ENCODE measurements around the gene IDUA. TPM values are rescaled to one million over a fixed set of nuclear protein-coding genes. Genes with fewer than 3 reads are reported as not detected.
A peak's percentile ranks its signal among the peaks of the same experiment; 100 is the strongest.

Gene IDUA
- total and polyA plus RNA-seq, 2 experiments from 2014 or later, result 26.4 to 30.7 TPM

DNA sequence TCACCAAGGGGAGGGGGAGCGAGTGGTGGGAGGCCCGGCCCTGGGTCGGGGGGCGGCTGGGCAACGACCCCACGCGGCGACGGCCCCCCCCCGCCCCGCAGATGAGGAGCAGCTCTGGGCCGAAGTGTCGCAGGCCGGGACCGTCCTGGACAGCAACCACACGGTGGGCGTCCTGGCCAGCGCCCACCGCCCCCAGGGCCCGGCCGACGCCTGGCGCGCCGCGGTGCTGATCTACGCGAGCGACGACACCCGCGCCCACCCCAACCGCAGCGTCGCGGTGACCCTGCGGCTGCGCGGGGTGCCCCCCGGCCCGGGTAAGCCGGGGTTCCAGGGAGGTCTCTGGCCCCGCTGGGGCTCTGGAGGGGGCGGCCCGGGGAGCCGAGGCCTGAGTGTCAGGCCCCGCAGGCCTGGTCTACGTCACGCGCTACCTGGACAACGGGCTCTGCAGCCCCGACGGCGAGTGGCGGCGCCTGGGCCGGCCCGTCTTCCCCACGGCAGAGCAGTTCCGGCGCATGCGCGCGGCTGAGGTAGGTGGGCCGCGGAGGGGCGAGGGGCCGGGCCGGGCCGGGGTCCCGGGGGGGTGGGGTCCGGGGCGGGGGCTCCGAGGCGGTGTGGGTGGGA, 15.9 kb downstream of the IDUA start:
- TF ChIP-seq EZH2phosphoT487 (IDR thresholded peaks at IDR 0.05; ENCODE audit: insufficient read depth, low read depth), result no peak
- TF ChIP-seq EZH2 (IDR thresholded peaks at IDR 0.05; ENCODE audit: insufficient read depth, poor library complexity, severe bottlenecking), result peak; percentile 6
- in situ Hi-C loops (cut with MboI), result no loop called here
- no peak overlapping the region for H3K9ac ChIP-seq
- H3K79me2 ChIP-seq (ENCODE audit: insufficient read depth), result no peaks in the 10 kb centered on the region
- no peaks in the 10 kb centered on the region for H3F3A ChIP-seq (ENCODE audit: insufficient read depth)
- H3K4me1 ChIP-seq (ENCODE audit: insufficient read depth), result no peaks in the 10 kb centered on the region
- no peak overlapping the region for H2AFZ ChIP-seq
- H3K9me3 ChIP-seq (ENCODE audit: low read depth), result no peaks in the 10 kb centered on the region
- peaks cover 36% of the 10 kb centered on the region for H3K27me3 ChIP-seq (replicated peaks; ENCODE audit: insufficient read depth)
- H3K9me2 ChIP-seq (ENCODE audit: insufficient read depth), result no peaks in the 10 kb centered on the region
- no peaks in the 10 kb centered on the region for H3K36me3 ChIP-seq (ENCODE audit: low read depth)
- H3K4me2 ChIP-seq (ENCODE audit: unreplicated experiment), result no peak overlapping the region
- H4K20me1 ChIP-seq (ENCODE audit: insufficient read depth), result no peaks in the 10 kb centered on the region
- H3K27ac ChIP-seq, result no peak overlapping the region
- WGBS, 2 experiments (ENCODE audit: low coverage in 1 of 2, low lambda C conversion rate in 2 of 2, missing lambda C conversion rate in 2 of 2), result 2 to 4% methylated on average over 21 to 49 of the region's 75 CpGs
- peak; percentile 23 for DNase-seq
- no peak overlapping the region for H3K4me3 ChIP-seq

DNA sequence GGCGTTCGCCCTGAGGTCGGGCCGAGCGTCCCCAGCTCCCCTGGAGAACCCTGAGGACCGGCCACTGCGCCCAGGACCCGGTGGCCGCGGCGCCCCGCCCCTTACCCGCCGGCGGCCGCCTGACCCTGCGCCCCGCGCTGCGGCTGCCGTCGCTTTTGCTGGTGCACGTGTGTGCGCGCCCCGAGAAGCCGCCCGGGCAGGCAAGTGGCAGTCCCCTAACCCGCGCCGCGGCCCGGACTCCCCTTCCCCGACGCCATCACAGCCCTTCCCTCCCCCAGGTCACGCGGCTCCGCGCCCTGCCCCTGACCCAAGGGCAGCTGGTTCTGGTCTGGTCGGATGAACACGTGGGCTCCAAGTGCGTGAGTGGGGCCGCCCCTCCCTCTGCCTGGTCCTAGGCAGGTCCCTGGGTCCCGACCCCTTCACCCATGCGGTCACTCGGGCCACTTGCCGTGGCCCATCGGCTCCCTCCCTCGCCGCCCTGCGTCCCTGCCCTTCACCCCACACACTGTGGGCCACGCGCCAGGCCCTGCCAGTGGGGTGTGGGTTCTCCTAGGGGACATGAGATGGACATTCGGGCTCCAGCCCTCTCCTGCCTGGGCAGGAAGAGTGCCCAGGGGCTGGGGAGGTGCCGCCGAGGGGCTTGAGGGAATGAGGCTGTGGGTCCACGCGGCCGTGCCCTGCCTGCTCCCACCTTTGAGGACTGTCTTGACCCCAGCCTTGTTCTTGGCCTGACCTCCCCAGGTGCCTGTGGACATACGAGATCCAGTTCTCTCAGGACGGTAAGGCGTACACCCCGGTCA, 16.6 kb downstream of the IDUA start:
- H3K4me2 ChIP-seq (ENCODE audit: unreplicated experiment), result no peak overlapping the region
- no peak overlapping the region for H2AFZ ChIP-seq
- H3K27ac ChIP-seq, result no peak overlapping the region
- TF ChIP-seq EZH2 (IDR thresholded peaks at IDR 0.05; ENCODE audit: insufficient read depth, poor library complexity, severe bottlenecking) (no peak), EZH2phosphoT487 (IDR thresholded peaks at IDR 0.05; ENCODE audit: insufficient read depth, low read depth) (no peak)
- no peaks in the 10 kb centered on the region for H3K4me1 ChIP-seq (ENCODE audit: insufficient read depth)
- no peaks in the 10 kb centered on the region for H3F3A ChIP-seq (ENCODE audit: insufficient read depth)
- H3K27me3 ChIP-seq (replicated peaks; ENCODE audit: insufficient read depth), result peaks cover 29% of the 10 kb centered on the region
- H3K79me2 ChIP-seq (ENCODE audit: insufficient read depth), result no peaks in the 10 kb centered on the region
- no peaks in the 10 kb centered on the region for H3K9me3 ChIP-seq (ENCODE audit: low read depth)
- H4K20me1 ChIP-seq (ENCODE audit: insufficient read depth), result no peaks in the 10 kb centered on the region
- DNase-seq, result no peak
- no peak overlapping the region for H3K4me3 ChIP-seq
- no peaks in the 10 kb centered on the region for H3K36me3 ChIP-seq (ENCODE audit: low read depth)
- in situ Hi-C loops (cut with MboI), result no loop called here
- H3K9ac ChIP-seq, result no peak overlapping the region
- 42 to 59% methylated on average over 27 to 36 of the region's 63 CpGs for WGBS, 2 experiments (ENCODE audit: low coverage in 1 of 2, low lambda C conversion rate in 2 of 2, missing lambda C conversion rate in 2 of 2)
- H3K9me2 ChIP-seq (ENCODE audit: insufficient read depth), result no peaks in the 10 kb centered on the region

DNA sequence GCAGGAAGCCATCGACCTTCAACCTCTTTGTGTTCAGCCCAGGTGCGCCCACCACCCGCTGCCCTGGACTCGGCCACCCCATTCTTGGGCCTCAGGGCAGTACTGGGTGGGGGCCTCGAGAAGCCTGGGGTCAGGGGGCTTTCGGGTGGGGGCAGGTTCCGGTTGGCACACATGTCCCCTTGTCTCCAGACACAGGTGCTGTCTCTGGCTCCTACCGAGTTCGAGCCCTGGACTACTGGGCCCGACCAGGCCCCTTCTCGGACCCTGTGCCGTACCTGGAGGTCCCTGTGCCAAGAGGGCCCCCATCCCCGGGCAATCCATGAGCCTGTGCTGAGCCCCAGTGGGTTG, 17.2 kb downstream of the IDUA start:
- DNase-seq, result no peak
- TF ChIP-seq EZH2 (IDR thresholded peaks at IDR 0.05; ENCODE audit: insufficient read depth, poor library complexity, severe bottlenecking), result no peak
- TF ChIP-seq EZH2phosphoT487 (IDR thresholded peaks at IDR 0.05; ENCODE audit: insufficient read depth, low read depth), result no peak
- no peak overlapping the region for H3K4me3 ChIP-seq
- H3K27me3 ChIP-seq (replicated peaks; ENCODE audit: insufficient read depth), result peaks cover 28% of the 10 kb centered on the region
- no peaks in the 10 kb centered on the region for H3K36me3 ChIP-seq (ENCODE audit: low read depth)
- WGBS, 2 experiments (ENCODE audit: low coverage in 1 of 2, low lambda C conversion rate in 2 of 2, missing lambda C conversion rate in 2 of 2), result 89 to 90% methylated on average over 13 of the region's 13 CpGs
- no peaks in the 10 kb centered on the region for H3K9me2 ChIP-seq (ENCODE audit: insufficient read depth)
- no peaks in the 10 kb centered on the region for H3K79me2 ChIP-seq (ENCODE audit: insufficient read depth)
- no peak overlapping the region for H3K27ac ChIP-seq
- no peaks in the 10 kb centered on the region for H3K9me3 ChIP-seq (ENCODE audit: low read depth)
- H2AFZ ChIP-seq, result no peak overlapping the region
- no peak overlapping the region for H3K4me2 ChIP-seq (ENCODE audit: unreplicated experiment)
- no peaks in the 10 kb centered on the region for H3K4me1 ChIP-seq (ENCODE audit: insufficient read depth)
- in situ Hi-C loops (cut with MboI), result no loop called here
- no peaks in the 10 kb centered on the region for H4K20me1 ChIP-seq (ENCODE audit: insufficient read depth)
- H3K9ac ChIP-seq, result no peak overlapping the region
- no peaks in the 10 kb centered on the region for H3F3A ChIP-seq (ENCODE audit: insufficient read depth)

DNA sequence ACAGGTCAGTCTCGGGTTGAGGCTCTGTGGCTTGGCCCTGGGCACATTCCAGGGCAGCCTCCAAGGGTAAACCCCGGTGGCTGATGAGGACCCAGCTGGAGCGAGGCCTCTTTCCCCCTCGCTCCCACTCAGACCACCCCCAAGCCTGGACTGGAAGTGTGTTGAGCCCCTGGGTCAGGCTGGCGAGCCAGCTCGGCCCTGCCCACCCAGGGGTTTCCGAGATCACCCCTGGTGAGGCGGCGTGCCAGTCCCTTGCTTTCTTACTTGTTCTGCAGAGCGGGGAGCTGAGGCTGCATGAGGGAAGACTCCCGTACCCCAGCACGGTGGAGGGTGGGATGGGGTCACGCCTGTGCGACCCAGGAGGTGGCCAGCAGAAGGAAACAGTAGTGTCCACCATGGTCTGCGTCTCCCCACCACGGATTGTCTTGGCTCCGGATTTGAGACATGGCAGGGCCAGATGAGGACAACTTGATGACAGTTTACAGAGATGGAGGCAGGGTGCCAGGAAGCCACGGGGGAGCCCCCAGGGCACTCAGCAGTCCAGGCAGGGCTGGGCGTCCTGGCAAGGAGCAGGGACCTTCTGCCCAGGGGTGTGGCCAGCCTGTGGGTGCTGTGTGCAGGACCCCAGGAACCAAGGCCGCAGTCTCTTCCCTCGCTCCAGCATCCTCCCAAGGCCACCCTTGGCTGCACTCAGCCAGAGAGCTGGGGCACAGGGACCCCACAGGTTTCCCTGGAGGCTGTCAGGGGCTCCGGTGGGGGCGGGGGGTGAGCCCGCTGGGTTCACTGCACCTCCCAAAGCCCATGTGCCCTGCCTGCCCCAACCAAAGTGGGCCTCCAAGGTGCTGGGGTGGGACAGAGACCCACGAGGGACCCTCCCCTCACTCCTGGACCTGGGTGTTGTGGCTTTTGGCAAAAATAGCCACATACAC, 18.0 kb downstream of the IDUA start:
- Histone ChIP-seq H3K27ac (no peak overlapping the region), H3K4me3 (no peak overlapping the region), H3K4me1 (ENCODE audit: insufficient read depth) (no peaks in the 10 kb centered on the region), H3K9me3 (ENCODE audit: low read depth) (no peaks in the 10 kb centered on the region), H4K20me1 (ENCODE audit: insufficient read depth) (no peaks in the 10 kb centered on the region), H3K9ac (no peak overlapping the region), H3K9me2 (ENCODE audit: insufficient read depth) (no peaks in the 10 kb centered on the region), H3F3A (ENCODE audit: insufficient read depth) (no peaks in the 10 kb centered on the region), H3K79me2 (ENCODE audit: insufficient read depth) (no peaks in the 10 kb centered on the region), H3K27me3 (replicated peaks; ENCODE audit: insufficient read depth) (peaks cover 28% of the 10 kb centered on the region), H3K36me3 (ENCODE audit: low read depth) (no peaks in the 10 kb centered on the region), H2AFZ (no peak overlapping the region), H3K4me2 (ENCODE audit: unreplicated experiment) (no peak overlapping the region)
- WGBS, 2 experiments (ENCODE audit: low coverage in 1 of 2, low lambda C conversion rate in 2 of 2, missing lambda C conversion rate in 2 of 2), result 70% methylated on average over 23 to 25 of the region's 25 CpGs
- in situ Hi-C loops (cut with MboI), result no loop called here
- no peak for TF ChIP-seq EZH2 (IDR thresholded peaks at IDR 0.05; ENCODE audit: insufficient read depth, poor library complexity, severe bottlenecking)
- TF ChIP-seq EZH2phosphoT487 (IDR thresholded peaks at IDR 0.05; ENCODE audit: insufficient read depth, low read depth), result no peak
- DNase-seq, result no peak
